Activated CD8-positive, alpha-beta memory T cell treated with anti-CD3 and anti-CD28 coated beads for 1 hour (primary cell): ENCODE measurements around the gene ARRDC4.

Source experiments
- DNase-seq, 2 donors: peaks; one replicate each; pipeline ENCODE4 v3.0.0-alpha.2; 2020; ENCODE audit warnings: low read depth in 1 of 2; ENCODE audit errors: extremely low read depth in 1 of 2

The ARRDC4 gene

DNA sequence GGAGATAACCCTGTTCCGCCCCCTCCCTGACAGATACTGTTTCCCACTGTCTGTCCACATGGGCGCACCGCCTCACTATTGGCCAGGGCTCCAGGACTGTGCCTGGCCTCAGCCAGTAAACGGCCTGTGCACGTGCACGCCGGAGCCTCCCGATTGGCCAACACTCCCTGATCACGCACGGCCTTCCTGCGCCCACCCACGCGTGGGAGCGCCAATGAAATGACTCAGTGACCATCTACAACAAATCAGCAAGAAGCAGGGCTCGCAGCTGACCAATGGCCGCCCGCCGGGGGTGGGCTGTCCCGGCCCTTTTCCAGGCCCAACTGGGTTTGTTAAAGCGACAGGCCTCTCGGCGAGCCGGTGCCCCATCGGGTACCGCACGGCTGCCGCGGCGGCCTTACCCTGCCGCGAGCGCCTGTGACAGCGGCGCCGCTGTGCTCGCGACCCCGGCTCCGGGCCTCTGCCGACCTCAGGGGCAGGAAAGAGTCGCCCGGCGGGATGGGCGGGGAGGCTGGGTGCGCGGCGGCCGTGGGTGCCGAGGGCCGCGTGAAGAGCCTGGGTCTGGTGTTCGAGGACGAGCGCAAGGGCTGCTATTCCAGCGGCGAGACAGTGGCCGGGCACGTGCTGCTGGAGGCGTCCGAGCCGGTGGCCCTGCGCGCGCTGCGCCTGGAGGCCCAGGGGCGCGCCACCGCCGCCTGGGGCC lies at the start of gene ARRDC4:
Gene ARRDC4 (plus strand): TSS at position 340 of the 703 bp plus-strand sequence. CDS start 159 bp downstream, at position 499.
- peak; percentile 91 to 95 for DNase-seq

DNA sequence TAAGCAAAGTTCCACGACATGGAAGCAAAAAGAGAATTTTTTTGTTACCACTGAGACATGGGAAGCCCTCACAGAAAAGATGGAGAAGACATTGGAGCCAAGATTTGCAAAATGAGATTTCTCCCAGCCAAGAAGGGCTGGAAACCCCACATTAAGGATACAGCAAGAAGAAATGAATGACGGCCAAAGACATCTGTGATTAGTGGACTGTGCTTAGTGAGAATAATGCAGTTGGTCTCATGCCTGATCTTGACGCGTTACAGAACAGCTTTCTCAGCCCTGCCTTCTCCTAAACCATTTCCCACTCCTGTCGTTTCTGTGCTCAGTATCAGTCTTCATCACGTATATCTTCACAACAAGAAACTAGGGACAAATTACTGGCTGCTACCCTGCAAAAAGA lies 45.8 kb upstream of the ARRDC4 start:
- no peak for DNase-seq

DNA sequence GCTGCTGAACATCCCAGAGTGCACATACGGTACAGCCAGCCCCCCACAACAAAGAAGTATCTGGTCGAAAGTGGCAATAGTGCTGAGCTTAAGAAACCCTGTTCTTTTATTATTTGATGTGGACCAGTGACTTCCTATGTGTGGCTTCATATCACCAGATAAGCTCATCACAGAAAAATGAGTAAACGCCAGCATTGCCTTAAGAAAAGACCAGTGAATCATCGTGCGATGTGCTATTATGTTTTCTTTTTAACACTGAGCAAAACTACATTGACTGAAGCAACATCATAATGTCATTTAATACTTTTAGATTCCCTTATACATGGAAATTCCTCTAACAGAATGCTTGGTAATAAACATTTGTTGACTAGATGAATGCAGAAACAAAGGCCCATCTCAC lies 45.2 kb upstream of the ARRDC4 start:
- no peak for DNase-seq

DNA sequence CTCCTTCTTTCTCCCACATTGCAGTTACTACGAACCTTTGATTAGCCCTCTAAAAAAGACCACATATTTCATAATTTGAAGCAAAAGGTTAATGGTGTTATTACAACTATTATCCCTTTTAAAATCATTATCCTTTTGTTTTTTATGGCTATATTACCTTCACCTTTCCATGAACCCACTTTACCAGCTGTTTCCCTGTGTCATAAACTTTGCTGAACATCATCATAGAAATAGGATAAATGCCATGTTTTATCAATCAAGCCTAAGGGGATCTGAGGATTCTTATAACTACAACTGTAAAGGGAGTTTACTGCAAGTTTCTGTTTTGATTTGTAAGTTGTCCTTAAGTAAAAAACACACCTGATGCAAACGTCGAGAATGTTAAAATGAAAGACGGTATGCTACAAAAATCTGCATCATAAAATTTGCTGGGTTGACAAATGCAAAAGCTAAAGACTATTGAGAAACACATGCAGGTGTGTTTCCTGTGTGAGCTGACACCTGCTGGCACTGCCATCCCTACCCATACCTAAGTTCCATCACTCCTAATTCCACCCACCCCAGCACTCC lies 39.1 kb upstream of the ARRDC4 start:
- DNase-seq, result no peak

DNA sequence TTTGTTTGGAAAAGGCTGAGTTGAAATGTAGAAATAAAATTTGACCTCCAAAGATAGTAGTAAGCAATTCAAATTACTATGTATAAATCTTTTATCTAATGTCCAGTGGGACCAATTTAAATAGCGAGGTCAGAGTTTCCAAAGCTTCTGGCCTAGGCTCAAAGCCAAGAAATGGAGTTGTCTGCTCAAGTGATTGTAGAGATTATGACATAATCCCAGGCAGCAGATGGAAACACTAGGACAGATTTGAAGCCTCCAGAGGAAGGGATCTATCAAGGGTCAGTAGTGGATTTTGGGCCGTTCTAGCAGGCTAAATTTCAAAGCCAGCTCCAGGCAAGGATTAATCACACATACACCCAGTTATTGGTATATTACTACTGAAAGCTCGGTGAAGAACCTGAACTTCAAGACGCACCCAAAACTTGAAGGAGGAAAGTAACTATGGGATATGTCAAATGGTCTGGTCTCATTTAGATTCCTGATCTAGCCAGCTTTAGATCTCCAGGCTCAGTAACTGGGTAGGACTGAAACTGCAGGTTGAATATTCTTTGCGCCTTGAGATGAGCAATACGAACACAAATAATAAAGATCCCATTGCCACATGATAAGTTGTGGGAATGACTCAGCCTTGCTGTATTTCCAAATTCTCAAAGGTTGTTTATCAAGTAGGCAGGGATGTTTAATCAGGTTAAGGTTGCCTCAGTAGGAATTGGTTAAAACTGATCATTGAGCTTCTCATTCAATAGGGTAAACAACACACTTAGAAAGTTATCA lies 30.9 kb upstream of the ARRDC4 start:
- DNase-seq, result no peak

GRCh38 chr15:97930230-97930629 lies 30.3 kb upstream of the ARRDC4 start:
- DNase-seq, result no peak

GRCh38 chr15:97931314-97931713 lies 29.2 kb upstream of the ARRDC4 start:
- DNase-seq, result no peak

GRCh38 chr15:97933589-97933988 lies 26.9 kb upstream of the ARRDC4 start:
- no peak for DNase-seq

DNA sequence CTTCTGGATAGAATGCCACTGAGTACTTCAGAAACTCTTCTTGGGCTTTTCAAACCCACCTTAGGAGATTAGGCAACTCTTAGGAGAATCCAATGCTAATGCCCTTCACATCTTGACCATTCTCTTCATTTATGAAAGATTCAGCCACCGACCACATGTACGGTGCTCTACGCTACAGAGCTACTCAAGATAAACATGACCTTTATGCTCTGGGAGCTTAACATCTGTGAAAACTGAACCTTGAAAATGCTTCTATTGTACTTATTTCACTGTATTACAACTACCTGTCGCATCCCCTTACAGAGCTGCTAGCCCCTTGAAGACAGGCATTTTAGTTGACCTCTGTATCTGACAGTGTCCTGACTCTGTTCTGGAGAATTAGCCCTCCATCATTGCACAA lies 19.5 kb upstream of the ARRDC4 start:
- no peak for DNase-seq

DNA sequence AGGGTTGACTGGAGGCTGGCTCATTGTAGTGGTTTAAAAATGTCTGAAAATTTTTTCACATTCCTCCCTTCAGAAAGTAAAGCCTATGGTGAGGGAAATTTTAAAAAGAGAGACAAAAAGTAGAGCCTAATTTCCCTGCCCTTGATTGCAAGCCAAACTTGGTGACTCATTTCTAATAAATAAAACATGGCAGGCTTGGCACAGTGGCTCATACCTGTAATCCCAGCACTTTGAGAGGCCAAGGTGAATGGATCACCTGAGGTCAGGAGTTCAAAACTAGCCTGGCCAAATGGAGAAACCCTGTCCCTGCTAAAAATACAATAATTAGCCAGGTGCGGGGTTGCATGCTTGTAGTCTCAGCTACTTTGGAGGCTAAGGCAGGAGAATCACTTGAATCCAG lies 18.9 kb upstream of the ARRDC4 start:
- DNase-seq, result no peak

GRCh38 chr15:97944724-97945123 lies 15.8 kb upstream of the ARRDC4 start:
- DNase-seq, result no peak

GRCh38 chr15:97947465-97948260 lies 12.8 kb upstream of the ARRDC4 start:
- no peak for DNase-seq

- DNase-seq, result no peak
Observed at GRCh38 chr15:97953254-97953653, 7.2 kb upstream of the ARRDC4 start.

GRCh38 chr15:97953748-97954147 lies 6.8 kb upstream of the ARRDC4 start:
- DNase-seq, result no peak

- no peak for DNase-seq
Observed at GRCh38 chr15:97955035-97955434, 5.5 kb upstream of the ARRDC4 start.

DNA sequence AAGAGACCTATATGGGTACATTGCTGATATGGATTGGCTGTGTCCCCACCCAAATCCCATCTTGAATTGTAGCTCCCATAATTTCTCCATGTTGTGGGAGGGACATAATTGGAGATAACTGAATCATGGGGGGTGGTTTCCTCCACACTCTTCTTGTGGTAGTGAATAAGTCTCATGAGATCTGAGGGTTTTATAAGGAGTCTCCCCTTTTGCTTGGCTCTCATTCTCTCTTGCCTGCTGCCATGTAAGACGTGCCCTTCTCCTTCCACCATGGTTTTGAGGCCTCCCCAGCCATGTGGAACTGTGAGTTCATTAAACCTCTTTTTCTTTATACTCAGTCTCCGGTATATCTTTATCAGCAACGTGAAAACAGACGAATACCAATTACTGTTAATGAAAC lies 5.0 kb upstream of the ARRDC4 start:
- DNase-seq, result no peak

GRCh38 chr15:97959724-97960363 lies 659 bp upstream of the ARRDC4 start:
- DNase-seq, result no peak

- DNase-seq, result no peak
Observed at GRCh38 chr15:97961067-97961954, 808 bp downstream of the ARRDC4 start.

GRCh38 chr15:97962263-97962662 lies 1.8 kb downstream of the ARRDC4 start:
- DNase-seq, result no peak

- DNase-seq, result no peak
Observed at GRCh38 chr15:97963779-97964178, 3.3 kb downstream of the ARRDC4 start.
